ENCODE data around the gene NOL4L. TPM values are rescaled to one million over a fixed set of nuclear protein-coding genes. Genes with fewer than 3 reads are reported as not detected.

The NOL4L gene
- total RNA-seq, 1 donor from 2014 or later, result 44.1 TPM

DNA sequence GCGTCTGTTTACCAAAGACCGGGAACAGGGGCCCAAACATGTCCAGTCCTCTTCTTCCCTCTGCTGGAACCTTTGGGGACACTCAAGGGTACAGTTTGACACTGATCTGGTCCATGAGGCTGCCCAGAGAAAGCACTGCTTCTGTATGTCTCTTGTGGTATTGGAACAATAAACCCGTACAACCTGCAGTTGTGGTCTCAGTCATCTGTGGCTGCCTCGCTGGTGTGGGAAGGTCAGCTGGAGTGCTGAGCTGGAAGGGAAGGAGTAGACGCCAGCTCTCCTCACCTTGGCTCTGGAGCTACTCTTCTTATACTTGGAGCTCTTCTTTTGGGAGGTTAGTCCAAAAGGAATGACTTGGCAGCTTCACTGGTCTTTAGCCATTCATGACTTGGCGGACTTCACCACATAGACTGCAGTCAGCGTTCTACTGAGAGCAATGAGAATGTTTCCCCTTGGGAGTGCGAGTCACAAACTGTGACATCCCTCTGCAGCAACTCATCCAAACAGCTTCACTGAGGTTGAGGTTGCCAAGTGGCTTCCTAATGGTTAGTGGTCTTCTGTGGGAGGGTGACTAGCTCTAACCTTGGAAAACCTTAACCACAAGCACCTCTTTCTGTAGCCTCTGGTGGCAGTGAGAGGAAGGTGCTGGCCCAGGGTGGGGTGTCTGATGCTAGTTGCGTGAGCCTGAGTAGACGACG lies 145.9 kb downstream of the NOL4L start:
- DNase-seq (ENCODE audit: low read depth), result no peak
- no peak for TF ChIP-seq CTCF (conservative IDR thresholded peaks at IDR 0.05; ENCODE audit: low read depth, low read length)
- H3K4me3 ChIP-seq (ENCODE audit: low read depth, low read length), result no peak overlapping the region

- no peak for DNase-seq (ENCODE audit: low read depth)
- H3K4me3 ChIP-seq (ENCODE audit: low read depth, low read length), result no peak overlapping the region
- no peak for TF ChIP-seq CTCF (conservative IDR thresholded peaks at IDR 0.05; ENCODE audit: low read depth, low read length)
These were observed 146.7 kb downstream of the NOL4L start for GRCh38 chr20:32438331-32438858.

DNA sequence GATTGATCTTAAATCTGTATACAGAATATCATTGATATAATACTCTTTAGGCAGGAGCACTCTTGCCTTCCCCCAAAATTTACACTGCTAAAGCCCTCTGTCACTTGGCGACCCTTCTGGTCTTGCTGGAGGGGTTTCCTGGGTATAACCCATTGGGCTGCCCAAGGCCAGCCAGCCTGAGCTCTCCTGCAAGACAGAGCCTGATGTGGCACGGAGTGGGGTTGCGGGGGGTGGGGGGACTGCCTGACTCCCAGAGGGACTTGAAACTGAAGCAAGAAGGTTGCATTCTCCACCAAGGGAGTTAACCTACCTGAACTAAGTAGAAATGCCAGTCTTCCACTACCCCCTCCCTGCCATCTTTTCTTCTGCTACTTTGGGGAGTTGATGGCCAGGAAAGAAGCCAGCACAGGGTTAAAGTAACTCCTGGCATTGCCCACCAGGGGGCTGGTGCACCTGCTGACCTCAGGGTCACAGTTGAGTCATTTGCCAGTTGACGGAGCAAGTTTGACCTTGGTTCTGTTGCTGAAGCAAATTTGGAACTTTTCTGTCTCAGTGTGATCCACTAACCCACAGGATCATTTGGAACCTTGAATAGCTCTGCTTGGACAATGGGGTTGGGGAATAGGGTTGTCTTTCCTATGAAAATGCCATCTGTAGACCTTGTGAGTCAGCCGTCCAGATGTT lies 147.6 kb downstream of the NOL4L start:
- no peak overlapping the region for H3K4me3 ChIP-seq (ENCODE audit: low read depth, low read length)
- peak; percentile 55 for TF ChIP-seq CTCF (conservative IDR thresholded peaks at IDR 0.05; ENCODE audit: low read depth, low read length)
- no peak for DNase-seq (ENCODE audit: low read depth)

GRCh38 chr20:32436968-32437367 lies 148.2 kb downstream of the NOL4L start:
- no peak for TF ChIP-seq CTCF (conservative IDR thresholded peaks at IDR 0.05; ENCODE audit: low read depth, low read length)
- H3K4me3 ChIP-seq (ENCODE audit: low read depth, low read length), result no peak overlapping the region
- DNase-seq (ENCODE audit: low read depth), result no peak

DNA sequence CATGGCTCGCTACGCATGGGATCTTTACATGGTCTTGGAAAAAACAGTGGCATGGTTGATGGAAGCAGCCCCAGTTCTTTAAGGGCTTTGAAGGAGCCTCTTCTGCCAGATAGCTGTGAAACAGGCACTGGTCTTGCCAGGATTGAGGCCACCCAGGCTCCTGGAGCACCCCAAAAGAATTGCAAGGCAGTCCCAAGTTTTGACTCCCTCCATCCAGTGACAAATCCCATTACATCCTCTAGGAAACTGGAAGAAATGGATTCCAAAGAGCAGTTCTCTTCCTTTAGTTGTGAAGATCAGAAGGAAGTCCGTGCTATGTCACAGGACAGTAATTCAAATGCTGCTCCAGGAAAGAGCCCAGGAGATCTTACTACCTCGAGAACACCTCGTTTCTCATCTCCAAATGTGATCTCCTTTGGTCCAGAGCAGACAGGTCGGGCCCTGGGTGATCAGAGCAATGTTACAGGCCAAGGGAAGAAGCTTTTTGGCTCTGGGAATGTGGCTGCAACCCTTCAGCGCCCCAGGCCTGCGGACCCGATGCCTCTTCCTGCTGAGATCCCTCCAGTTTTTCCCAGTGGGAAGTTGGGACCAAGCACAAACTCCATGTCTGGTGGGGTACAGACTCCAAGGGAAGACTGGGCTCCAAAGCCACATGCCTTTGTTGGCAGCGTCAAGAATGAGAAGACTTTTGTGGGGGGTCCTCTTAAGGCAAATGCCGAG lies 148.8 kb downstream of the NOL4L start:
- no peak overlapping the region for H3K4me3 ChIP-seq (ENCODE audit: low read depth, low read length)
- TF ChIP-seq CTCF (conservative IDR thresholded peaks at IDR 0.05; ENCODE audit: low read depth, low read length), result no peak

DNA sequence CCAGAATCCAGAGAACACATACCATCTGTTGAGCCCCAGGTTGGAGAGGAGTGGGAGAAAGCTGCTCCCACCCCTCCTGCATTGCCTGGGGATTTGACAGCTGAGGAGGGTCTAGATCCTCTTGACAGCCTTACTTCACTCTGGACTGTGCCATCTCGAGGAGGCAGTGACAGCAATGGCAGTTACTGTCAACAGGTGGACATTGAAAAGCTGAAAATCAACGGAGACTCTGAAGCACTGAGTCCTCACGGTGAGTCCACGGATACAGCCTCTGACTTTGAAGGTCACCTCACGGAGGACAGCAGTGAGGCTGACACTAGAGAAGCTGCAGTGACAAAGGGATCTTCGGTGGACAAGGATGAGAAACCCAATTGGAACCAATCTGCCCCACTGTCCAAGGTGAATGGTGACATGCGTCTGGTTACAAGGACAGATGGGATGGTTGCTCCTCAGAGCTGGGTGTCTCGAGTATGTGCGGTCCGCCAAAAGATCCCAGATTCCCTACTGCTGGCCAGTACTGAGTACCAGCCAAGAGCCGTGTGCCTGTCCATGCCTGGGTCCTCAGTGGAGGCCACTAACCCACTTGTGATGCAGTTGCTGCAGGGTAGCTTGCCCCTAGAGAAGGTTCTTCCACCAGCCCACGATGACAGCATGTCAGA lies 149.6 kb downstream of the NOL4L start:
- TF ChIP-seq CTCF (conservative IDR thresholded peaks at IDR 0.05; ENCODE audit: low read depth, low read length), result no peak
- DNase-seq (ENCODE audit: low read depth), result no peak
- H3K4me3 ChIP-seq (ENCODE audit: low read depth, low read length), result no peak overlapping the region

More for the DNA sequence above, 148.8 kb downstream of the NOL4L start:
- DNase-seq (ENCODE audit: low read depth), result no peak
